Measurements from ENCODE around the gene PRKCZ. TPM values are rescaled to one million over a fixed set of nuclear protein-coding genes. Genes with fewer than 3 reads are reported as not detected.

PRKCZ gene
- total RNA-seq, 1 donor from 2014 or later, result 33.4 TPM

- DNase-seq (ENCODE audit: low spot score), result no peak
- H3K4me1 ChIP-seq, result no peaks in the 10 kb centered on the region
- H3F3A ChIP-seq (ENCODE audit: low read depth), result peaks cover 3% of the 10 kb centered on the region
- H2AFZ ChIP-seq (replicated peaks), result no peak overlapping the region
- H3K9me3 ChIP-seq (ENCODE audit: low read depth), result no peaks in the 10 kb centered on the region
- H3K36me3 ChIP-seq, result no peaks in the 10 kb centered on the region
- H3K9ac ChIP-seq, result no peak overlapping the region
- no peak overlapping the region for H3K4me3 ChIP-seq
- Mint-ChIP-seq H3K9me3 (no peaks in the 10 kb centered on the region), H3K4me1 (peaks cover 10% of the 10 kb centered on the region), H3K36me3 (peaks cover 3% of the 10 kb centered on the region), H3K27ac (no peak overlapping the region), H3K27me3 (ENCODE audit: insufficient read depth, low read depth) (peaks cover 11% of the 10 kb centered on the region), H3K4me3 (no peak overlapping the region)
- no peaks in the 10 kb centered on the region for H4K20me1 ChIP-seq (ENCODE audit: low read depth)
- no peaks in the 10 kb centered on the region for H3K79me2 ChIP-seq (ENCODE audit: low read depth)
- TF ChIP-seq EZH2phosphoT487 (IDR thresholded peaks at IDR 0.05), result no peak
- TF ChIP-seq EZH2 (IDR thresholded peaks at IDR 0.05), result no peak
- H3K27me3 ChIP-seq, result no peaks in the 10 kb centered on the region
- H3K4me2 ChIP-seq, result no peak overlapping the region
- H3K27ac ChIP-seq, result no peak overlapping the region
Observed at GRCh38 chr1:2177541-2177940, 127.3 kb downstream of the PRKCZ start.

- Histone ChIP-seq H3K4me3 (no peak overlapping the region), H3K9ac (no peak overlapping the region), H3F3A (ENCODE audit: low read depth) (peaks cover 3% of the 10 kb centered on the region), H3K27ac (no peak overlapping the region), H3K4me2 (no peak overlapping the region), H3K9me3 (ENCODE audit: low read depth) (no peaks in the 10 kb centered on the region), H3K27me3 (no peaks in the 10 kb centered on the region), H3K79me2 (ENCODE audit: low read depth) (no peaks in the 10 kb centered on the region), H3K4me1 (no peaks in the 10 kb centered on the region), H2AFZ (replicated peaks) (no peak overlapping the region), H4K20me1 (ENCODE audit: low read depth) (no peaks in the 10 kb centered on the region), H3K36me3 (no peaks in the 10 kb centered on the region)
- peaks cover 3% of the 10 kb centered on the region for H3K36me3 Mint-ChIP-seq
- no peak for TF ChIP-seq CTCF (IDR thresholded peaks at IDR 0.05)
- no peak for TF ChIP-seq EZH2 (IDR thresholded peaks at IDR 0.05)
- no peak for TF ChIP-seq EZH2phosphoT487 (IDR thresholded peaks at IDR 0.05)
- no peak for DNase-seq (ENCODE audit: low spot score)
- peak overlapping the region; percentile 41 for H3K4me3 Mint-ChIP-seq
- H3K4me1 Mint-ChIP-seq, result peaks cover 10% of the 10 kb centered on the region
- peak overlapping the region; percentile 37 for H3K27ac Mint-ChIP-seq
- H3K9me3 Mint-ChIP-seq, result no peaks in the 10 kb centered on the region
- H3K27me3 Mint-ChIP-seq (ENCODE audit: insufficient read depth, low read depth), result peaks cover 14% of the 10 kb centered on the region
Observed at GRCh38 chr1:2177946-2178538, 127.8 kb downstream of the PRKCZ start.

GRCh38 chr1:2178875-2179274 is 128.7 kb downstream of the PRKCZ start:
- no peak overlapping the region for H3K4me3 Mint-ChIP-seq
- peaks cover 10% of the 10 kb centered on the region for H3K4me1 Mint-ChIP-seq
- Histone ChIP-seq H3K9me3 (ENCODE audit: low read depth) (no peaks in the 10 kb centered on the region), H3K4me2 (no peak overlapping the region), H2AFZ (replicated peaks) (no peak overlapping the region), H3K27me3 (no peaks in the 10 kb centered on the region), H3K27ac (no peak overlapping the region), H3K79me2 (ENCODE audit: low read depth) (no peaks in the 10 kb centered on the region), H3K9ac (no peak overlapping the region), H3K4me1 (no peaks in the 10 kb centered on the region), H3F3A (ENCODE audit: low read depth) (no peaks in the 10 kb centered on the region), H3K36me3 (no peaks in the 10 kb centered on the region), H4K20me1 (ENCODE audit: low read depth) (no peaks in the 10 kb centered on the region), H3K4me3 (no peak overlapping the region)
- DNase-seq (ENCODE audit: low spot score), result no peak
- no peaks in the 10 kb centered on the region for H3K9me3 Mint-ChIP-seq
- TF ChIP-seq EZH2phosphoT487 (IDR thresholded peaks at IDR 0.05) (no peak), EZH2 (IDR thresholded peaks at IDR 0.05) (no peak), CTCF (IDR thresholded peaks at IDR 0.05) (no peak)
- H3K27me3 Mint-ChIP-seq (ENCODE audit: insufficient read depth, low read depth), result peaks cover 14% of the 10 kb centered on the region
- H3K27ac Mint-ChIP-seq, result no peak overlapping the region
- peaks cover 3% of the 10 kb centered on the region for H3K36me3 Mint-ChIP-seq

GRCh38 chr1:2179283-2180013 is 129.2 kb downstream of the PRKCZ start:
- H3K4me3 Mint-ChIP-seq, result no peak overlapping the region
- Histone ChIP-seq H3K4me3 (no peak overlapping the region), H3K4me1 (no peaks in the 10 kb centered on the region), H3K27ac (no peak overlapping the region), H3K27me3 (no peaks in the 10 kb centered on the region), H3K9ac (no peak overlapping the region), H3F3A (ENCODE audit: low read depth) (no peaks in the 10 kb centered on the region), H3K79me2 (ENCODE audit: low read depth) (no peaks in the 10 kb centered on the region), H3K36me3 (no peaks in the 10 kb centered on the region), H2AFZ (replicated peaks) (no peak overlapping the region), H3K9me3 (ENCODE audit: low read depth) (no peaks in the 10 kb centered on the region), H4K20me1 (ENCODE audit: low read depth) (no peaks in the 10 kb centered on the region), H3K4me2 (no peak overlapping the region)
- peaks cover 14% of the 10 kb centered on the region for H3K27me3 Mint-ChIP-seq (ENCODE audit: insufficient read depth, low read depth)
- H3K4me1 Mint-ChIP-seq, result peaks cover 10% of the 10 kb centered on the region
- TF ChIP-seq EZH2 (IDR thresholded peaks at IDR 0.05), result no peak
- H3K27ac Mint-ChIP-seq, result peak overlapping the region; percentile 91
- peaks cover 6% of the 10 kb centered on the region for H3K36me3 Mint-ChIP-seq
- no peak for DNase-seq (ENCODE audit: low spot score)
- H3K9me3 Mint-ChIP-seq, result no peaks in the 10 kb centered on the region

All from neural progenitor cell (in vitro differentiated cells).